Esophagus (tissue), 2 donors: Measurements from ENCODE around the gene KIDINS220. TPM values are rescaled to one million over a fixed set of nuclear protein-coding genes. Genes with fewer than 3 reads are reported as not detected.

Source experiments
- H3K27ac ChIP-seq, 2 donors: one replicate each; pipeline ENCODE4 v1.5.1; 2013; ENCODE audit warnings: low read depth in 2 of 2, mild to moderate bottlenecking in 2 of 2, inconsistent platforms in 1 of 2, low read length in 1 of 2, moderate library complexity in 1 of 2
- H3K27me3 ChIP-seq, 2 donors: one replicate each; pipeline ENCODE4 v1.6.1; 2013; ENCODE audit warnings: low read length in 2 of 2, control low read depth in 1 of 2, mild to moderate bottlenecking in 1 of 2; ENCODE audit not compliant: insufficient read depth in 2 of 2, control insufficient read depth in 1 of 2
- H3K36me3 ChIP-seq, 2 donors: one replicate each; pipeline ENCODE4 v1.6.1; 2013; ENCODE audit warnings: low read length in 1 of 2; ENCODE audit not compliant: control insufficient read depth in 2 of 2, insufficient read depth in 2 of 2
- H3K4me1 ChIP-seq, 2 donors: one replicate each; pipeline ENCODE4 v1.6.1; 2013; ENCODE audit warnings: low read length in 1 of 2; ENCODE audit not compliant: control insufficient read depth in 2 of 2, insufficient read depth in 2 of 2
- H3K4me3 ChIP-seq, 2 donors: one replicate each; pipeline ENCODE4 v1.5.1; 2013; ENCODE audit warnings: low read length in 2 of 2, mild to moderate bottlenecking in 2 of 2, low read depth in 1 of 2, moderate library complexity in 1 of 2
- H3K9me3 ChIP-seq, 2 donors: one replicate each; pipeline ENCODE4 v1.6.1; 2013; ENCODE audit warnings: mild to moderate bottlenecking in 2 of 2, low read depth in 1 of 2, low read length in 1 of 2, moderate library complexity in 1 of 2; ENCODE audit not compliant: control insufficient read depth in 2 of 2, insufficient read depth in 1 of 2
- WGBS, 2 donors: extraction: QIAGEN DNeasy Blood & Tissue Kit; methylation state at CpG; one replicate each; pipeline ENCODE4 v1.1.7; 2013; 5-methylcytosine and 5-hydroxymethylcytosine counted together
- polyA plus RNA-seq, 2 donors: library from polyadenylated mRNA; stranded (reverse); fragments of 200-250 nt; gene quantifications; one replicate each; pipeline ENCODE4 v1.2.3, GENCODE V29; 2013
- donor health status: healthy with polysubstance abuse.
- donor health status: Bipolar disorder and iron deficiency.

The KIDINS220 gene
- polyA plus RNA-seq = 10 to 100 TPM; 10.4 to 10.7 TPM

DNA sequence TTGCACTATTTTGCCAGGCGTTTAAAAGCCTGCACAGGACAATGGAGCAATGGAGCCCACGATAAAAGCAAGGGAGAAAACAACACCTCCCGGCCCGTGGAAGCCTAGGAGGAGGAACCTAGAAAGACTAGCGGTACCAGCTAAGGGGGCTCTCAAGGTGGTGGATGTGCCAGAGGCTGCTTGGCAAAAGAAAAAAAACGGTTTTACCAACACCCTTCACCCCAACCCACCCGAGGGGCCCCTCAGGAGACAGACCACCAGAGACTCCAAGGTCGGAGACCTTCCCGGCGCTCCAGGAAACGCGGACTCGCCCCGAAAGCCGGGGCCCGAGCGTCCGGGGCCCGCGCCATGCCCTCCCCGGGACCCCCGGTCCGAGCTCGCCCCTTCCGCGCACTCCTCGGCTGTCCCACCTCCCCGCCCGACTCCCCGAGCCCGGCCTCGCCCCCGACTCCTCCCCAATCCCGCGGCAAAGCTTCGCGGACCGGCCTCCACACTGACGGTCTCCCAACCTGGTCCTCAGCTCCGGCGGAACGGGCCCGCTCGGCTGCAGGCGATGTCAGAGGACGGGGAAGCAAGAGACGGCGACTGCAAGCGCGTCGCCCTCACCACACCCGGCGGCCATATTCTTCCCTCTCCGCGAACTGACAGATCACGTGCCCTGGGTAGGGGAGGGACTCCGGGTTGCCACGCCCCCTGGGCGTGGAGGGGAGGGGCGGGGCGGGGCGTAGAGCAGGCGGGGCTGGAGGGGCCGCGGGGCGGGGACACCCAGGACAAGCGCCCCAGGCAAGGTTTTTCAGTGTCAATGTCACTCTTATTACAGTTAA lies at the start of gene KIDINS220:
KIDINS220 (minus strand) TSS at position 643 of the 824 bp plus-strand sequence. CDS start 10,520 bp downstream, outside the sequence.
- H3K27me3 ChIP-seq = no peaks in the 10 kb centered on the region
- 1% methylated on average over 57 to 67 of the region's 67 CpGs for WGBS, 2 donors
- H3K9me3 ChIP-seq = peaks cover 0 to 2% of the 10 kb centered on the region in 2 donors
- H3K27ac ChIP-seq = peak within 1 kb of the TSS; percentile 76 to 92
- peak within 1 kb of the TSS; percentile 96 to 98 for H3K4me3 ChIP-seq
- no peaks in the 10 kb centered on the region for H3K36me3 ChIP-seq
- H3K4me1 ChIP-seq = peaks cover 0 to 7% of the 10 kb centered on the region in 2 donors

DNA sequence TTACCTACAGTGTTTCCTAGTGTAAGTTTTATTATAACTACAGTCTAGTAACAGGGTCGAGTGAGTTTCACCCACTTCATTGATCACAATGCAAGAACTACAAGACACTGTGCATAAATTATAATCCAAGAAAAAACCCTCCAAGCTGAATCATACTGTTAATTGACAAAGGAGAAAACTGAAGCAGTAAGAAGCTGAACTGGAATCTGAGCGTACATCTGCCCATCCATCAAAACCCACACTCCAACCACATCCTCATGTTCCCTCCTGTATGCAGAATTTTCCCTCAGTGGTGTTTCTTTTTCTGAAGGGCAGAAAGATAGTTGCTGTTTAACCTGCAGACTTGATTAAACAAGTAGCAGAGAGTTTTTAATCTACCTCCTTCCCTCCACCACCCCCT lies 49.5 kb upstream of the KIDINS220 start:
- no peaks in the 10 kb centered on the region for H3K27me3 ChIP-seq
- no peak overlapping the region for H3K27ac ChIP-seq
- 64 to 77% methylated on average over 2 of the region's 2 CpGs for whole genome bisulfite sequencing, 2 donors
- no peaks in the 10 kb centered on the region for H3K9me3 ChIP-seq
- H3K4me1 ChIP-seq = no peaks in the 10 kb centered on the region
- H3K36me3 ChIP-seq = peaks cover 0 to 7% of the 10 kb centered on the region in 2 donors
- H3K4me3 ChIP-seq = no peak overlapping the region

DNA sequence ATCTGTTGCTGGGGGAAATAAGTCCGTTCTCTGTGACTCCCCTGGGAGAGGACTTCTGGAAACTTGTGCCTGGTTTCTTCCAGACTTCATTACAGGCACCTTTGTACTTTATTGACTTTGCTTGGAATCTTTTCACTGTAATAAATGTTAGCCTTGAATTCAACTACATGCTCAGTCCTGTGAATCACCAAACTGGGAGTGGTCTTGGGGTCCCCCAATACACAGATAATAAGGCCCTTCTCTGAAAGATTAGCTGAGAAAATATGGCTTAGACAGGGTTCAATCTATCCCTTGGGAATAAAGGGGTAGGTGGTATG lies 48.7 kb upstream of the KIDINS220 start:
- WGBS, 2 donors = 75 to 86% methylated on average over 1 of the region's 1 CpG

DNA sequence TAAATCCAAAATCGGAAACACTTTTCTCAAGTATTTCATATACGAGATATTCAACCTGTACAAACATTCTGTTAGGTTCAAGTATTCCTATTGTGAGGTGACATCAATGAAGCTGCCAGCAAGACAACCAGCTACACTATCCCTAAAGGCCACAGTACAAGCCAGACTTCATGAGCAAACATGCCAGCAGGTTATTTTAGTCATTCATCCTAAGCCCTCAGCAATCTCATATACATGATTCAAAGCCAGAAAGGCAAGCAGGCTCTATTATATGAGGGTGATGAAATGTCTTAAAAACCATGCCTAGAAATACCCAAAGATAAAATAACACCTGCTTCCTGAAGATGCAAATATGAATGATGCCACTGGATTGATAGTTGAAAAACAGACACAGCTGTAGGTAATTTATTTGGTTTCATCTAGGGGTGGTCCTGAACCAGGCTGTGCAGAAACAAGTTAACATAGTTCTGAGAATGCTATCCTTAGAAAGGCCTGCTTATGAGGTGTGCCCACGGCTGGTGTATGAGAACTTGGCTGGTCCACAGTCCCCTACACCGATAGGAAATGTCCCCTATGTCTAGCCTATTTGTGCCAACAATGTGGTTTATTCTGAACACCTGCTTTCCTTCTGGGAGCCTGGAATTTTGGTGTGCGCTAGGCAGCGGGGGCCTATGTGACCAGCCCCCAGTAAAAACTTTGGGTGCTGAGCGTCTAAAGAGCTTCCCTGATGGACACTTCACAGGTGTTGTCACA lies 48.2 kb upstream of the KIDINS220 start:
- Histone ChIP-seq H3K27me3 (no peaks in the 10 kb centered on the region), H3K9me3 (no peaks in the 10 kb centered on the region), H3K36me3 (peaks cover under 1 to 7% of the 10 kb centered on the region in 2 donors), H3K4me1 (no peaks in the 10 kb centered on the region), H3K4me3 (no peak overlapping the region), H3K27ac (no peak overlapping the region)
- WGBS, 2 donors = 85 to 90% methylated on average over 7 of the region's 7 CpGs

More for the DNA sequence above, 48.7 kb upstream of the KIDINS220 start:
- no peak overlapping the region for H3K4me3 ChIP-seq
- peaks cover 0 to 7% of the 10 kb centered on the region in 2 donors for H3K36me3 ChIP-seq
- H3K9me3 ChIP-seq = no peaks in the 10 kb centered on the region
- H3K27ac ChIP-seq = no peak overlapping the region
- no peaks in the 10 kb centered on the region for H3K27me3 ChIP-seq
- H3K4me1 ChIP-seq = no peaks in the 10 kb centered on the region

GRCh38 chr2:8884812-8885211 lies 47.4 kb upstream of the KIDINS220 start:
- 94 to 96% methylated on average over 4 of the region's 4 CpGs for WGBS, 2 donors

GRCh38 chr2:8882094-8882493 lies 44.7 kb upstream of the KIDINS220 start:
- H3K27ac ChIP-seq = no peak overlapping the region
- H3K4me3 ChIP-seq = no peak overlapping the region
- no peaks in the 10 kb centered on the region for H3K4me1 ChIP-seq
- WGBS, 2 donors = 76 to 82% methylated on average over 5 of the region's 5 CpGs
- H3K27me3 ChIP-seq = no peaks in the 10 kb centered on the region
- no peaks in the 10 kb centered on the region for H3K9me3 ChIP-seq
- H3K36me3 ChIP-seq = peaks cover 7 to 8% of the 10 kb centered on the region in 2 donors

More at GRCh38 chr2:8884812-8885211, 47.4 kb upstream of the KIDINS220 start:
- H3K4me1 ChIP-seq = no peaks in the 10 kb centered on the region
- H3K36me3 ChIP-seq = peaks cover 3 to 7% of the 10 kb centered on the region in 2 donors
- no peaks in the 10 kb centered on the region for H3K9me3 ChIP-seq
- no peak overlapping the region for H3K4me3 ChIP-seq
- H3K27ac ChIP-seq = no peak overlapping the region
- H3K27me3 ChIP-seq = no peaks in the 10 kb centered on the region

DNA sequence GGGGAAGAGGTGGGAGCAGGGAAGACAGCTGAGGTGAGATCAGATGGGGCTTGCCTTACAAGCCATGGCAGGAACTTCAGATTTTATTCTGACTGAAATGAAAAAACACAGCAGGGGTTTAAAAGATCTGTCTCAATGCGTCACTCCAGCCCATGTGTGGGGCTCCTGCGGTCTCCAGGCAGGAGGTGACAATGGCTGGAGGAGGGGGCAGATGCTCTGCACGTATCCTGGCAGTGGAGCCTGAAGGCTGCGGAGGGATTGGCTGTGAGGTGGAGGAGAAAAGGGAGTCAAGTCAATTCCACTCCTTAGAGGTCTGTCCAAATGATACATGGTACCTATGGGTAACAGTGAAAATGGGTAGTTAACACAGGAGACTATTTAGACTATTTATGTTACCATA lies 40.5 kb upstream of the KIDINS220 start:
- no peak overlapping the region for H3K4me3 ChIP-seq
- H3K4me1 ChIP-seq = no peaks in the 10 kb centered on the region
- WGBS, 2 donors = 94 to 95% methylated on average over 4 of the region's 4 CpGs
- no peak overlapping the region for H3K27ac ChIP-seq
- H3K27me3 ChIP-seq = no peaks in the 10 kb centered on the region
- H3K9me3 ChIP-seq = no peaks in the 10 kb centered on the region
- H3K36me3 ChIP-seq = peaks cover 7 to 11% of the 10 kb centered on the region in 2 donors

DNA sequence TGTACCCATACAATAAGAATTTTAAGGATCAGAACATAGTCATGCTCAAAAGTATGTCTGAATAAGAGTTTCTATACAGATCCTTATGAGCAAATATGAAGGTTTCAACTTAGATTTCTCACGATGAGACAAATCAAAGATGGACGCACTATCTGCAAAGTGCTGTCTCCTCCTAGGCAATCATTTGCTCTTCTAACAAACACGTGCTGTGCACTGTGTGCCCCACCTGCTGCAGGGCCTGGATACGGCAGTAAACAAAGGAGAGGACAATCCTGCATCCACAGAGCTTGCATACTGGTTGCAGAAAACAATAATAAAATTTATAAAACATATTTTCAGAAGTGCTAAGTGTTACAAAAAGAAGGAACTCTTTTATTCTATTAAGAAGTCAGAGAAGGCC lies 39.9 kb upstream of the KIDINS220 start:
- WGBS, 2 donors = 80 to 87% methylated on average over 4 of the region's 4 CpGs
- Histone ChIP-seq H3K36me3 (peaks cover 7 to 12% of the 10 kb centered on the region in 2 donors), H3K27ac (no peak overlapping the region), H3K9me3 (no peaks in the 10 kb centered on the region), H3K27me3 (no peaks in the 10 kb centered on the region), H3K4me3 (no peak overlapping the region), H3K4me1 (no peaks in the 10 kb centered on the region)

GRCh38 chr2:8876628-8877027 lies 39.2 kb upstream of the KIDINS220 start:
- Histone ChIP-seq H3K27ac (no peak overlapping the region), H3K27me3 (no peaks in the 10 kb centered on the region), H3K9me3 (no peaks in the 10 kb centered on the region), H3K4me3 (no peak overlapping the region), H3K36me3 (peaks cover 7 to 14% of the 10 kb centered on the region in 2 donors), H3K4me1 (no peaks in the 10 kb centered on the region)
